Chondrocyte (in vitro differentiated cells): ENCODE data around the gene NAXD. TPM values are rescaled to one million over a fixed set of nuclear protein-coding genes. Genes with fewer than 3 reads are reported as not detected.

ENCODE experiments used
- DNase-seq: peaks from one replicate; pipeline ENCODE4 v3.0.0; 2021; ENCODE audit warnings: mixed read lengths, low spot score
- H3K27ac Mint-ChIP-seq: one replicate; pipeline ENCODE4 v1.8.0; 2021; ENCODE audit warnings: mild to moderate bottlenecking, moderate library complexity, mixed read lengths; ENCODE audit not compliant: unreplicated experiment
- H3K27me3 Mint-ChIP-seq: 2 replicates; pipeline ENCODE4 v1.8.0; 2021; ENCODE audit warnings: low read depth, mixed read lengths
- H3K36me3 Mint-ChIP-seq: 2 replicates; pipeline ENCODE4 v1.8.0; 2021; ENCODE audit warnings: low read depth, mixed read lengths
- H3K4me1 Mint-ChIP-seq: 2 replicates; pipeline ENCODE4 v1.8.0; 2021; ENCODE audit warnings: low read depth, mild to moderate bottlenecking, mixed read lengths
- H3K4me3 Mint-ChIP-seq: one replicate; pipeline ENCODE4 v1.8.0; 2021; ENCODE audit warnings: mild to moderate bottlenecking, moderate library complexity, mixed read lengths; ENCODE audit not compliant: unreplicated experiment
- H3K9me3 Mint-ChIP-seq: 2 replicates; pipeline ENCODE4 v1.8.0; 2021; ENCODE audit warnings: low read depth, mixed read lengths
- CTCF ChIP-seq: fragments of 200-600 bp; sonication (generic); IDR thresholded peaks from 2 replicates; pipeline ENCODE4 v1.5.0; 2021; ENCODE audit warnings: antibody characterized with exemption, mild to moderate bottlenecking, moderate library complexity
- total RNA-seq: library from RNA; stranded (reverse); gene quantifications from 3 replicates; pipeline ENCODE4 v1.2.1, GENCODE V29; 2021

The NAXD gene
- total RNA-seq, 1 donor from 2014 or later: 27.1 TPM

- no peaks in the 10 kb centered on the region for H3K27me3 Mint-ChIP-seq
- peaks cover 23% of the 10 kb centered on the region for H3K36me3 Mint-ChIP-seq
- no peak overlapping the region for H3K27ac Mint-ChIP-seq
- no peak for TF ChIP-seq CTCF
- H3K4me1 Mint-ChIP-seq: peaks cover 15% of the 10 kb centered on the region
- no peak overlapping the region for H3K4me3 Mint-ChIP-seq
- DNase-seq: no peak
- no peaks in the 10 kb centered on the region for H3K9me3 Mint-ChIP-seq
Measured at GRCh38 chr13:110635405-110636002, 20.2 kb downstream of the NAXD start.

GRCh38 chr13:110636053-110636475 is 20.7 kb downstream of the NAXD start:
- peaks cover 21% of the 10 kb centered on the region for H3K4me1 Mint-ChIP-seq
- H3K36me3 Mint-ChIP-seq: peaks cover 23% of the 10 kb centered on the region
- no peak overlapping the region for H3K4me3 Mint-ChIP-seq
- H3K27me3 Mint-ChIP-seq: no peaks in the 10 kb centered on the region
- H3K9me3 Mint-ChIP-seq: no peaks in the 10 kb centered on the region
- TF ChIP-seq CTCF: no peak
- DNase-seq: no peak
- H3K27ac Mint-ChIP-seq: no peak overlapping the region

GRCh38 chr13:110636701-110637201 is 21.4 kb downstream of the NAXD start:
- no peaks in the 10 kb centered on the region for H3K9me3 Mint-ChIP-seq
- no peaks in the 10 kb centered on the region for H3K27me3 Mint-ChIP-seq
- no peak overlapping the region for H3K4me3 Mint-ChIP-seq
- H3K27ac Mint-ChIP-seq: no peak overlapping the region
- peaks cover 24% of the 10 kb centered on the region for H3K4me1 Mint-ChIP-seq
- TF ChIP-seq CTCF: no peak
- DNase-seq: no peak
- H3K36me3 Mint-ChIP-seq: peaks cover 26% of the 10 kb centered on the region

- H3K4me3 Mint-ChIP-seq: no peak overlapping the region
Measured at GRCh38 chr13:110637275-110637674, 21.9 kb downstream of the NAXD start.

GRCh38 chr13:110637747-110638146 is 22.4 kb downstream of the NAXD start:
- Mint-ChIP-seq H3K36me3 (peaks cover 24% of the 10 kb centered on the region), H3K9me3 (no peaks in the 10 kb centered on the region), H3K4me3 (no peak overlapping the region), H3K4me1 (peaks cover 24% of the 10 kb centered on the region), H3K27ac (no peak overlapping the region), H3K27me3 (no peaks in the 10 kb centered on the region)
- DNase-seq: no peak
- no peak for TF ChIP-seq CTCF

More at GRCh38 chr13:110637275-110637674, 21.9 kb downstream of the NAXD start:
- Mint-ChIP-seq H3K4me1 (peaks cover 24% of the 10 kb centered on the region), H3K36me3 (peaks cover 24% of the 10 kb centered on the region), H3K27me3 (no peaks in the 10 kb centered on the region), H3K27ac (no peak overlapping the region), H3K9me3 (no peaks in the 10 kb centered on the region)
- no peak for DNase-seq
- TF ChIP-seq CTCF: no peak
